ENCODE data around the gene SLC52A3.

GRCh38 chr20:757506-757905 lies 10.8 kb downstream of the SLC52A3 start:
- TF ChIP-seq ZNF316 (IDR thresholded peaks at IDR 0.05) (no peak), PKNOX1 (IDR thresholded peaks at IDR 0.05) (no peak), NFRKB (IDR thresholded peaks at IDR 0.05; ENCODE audit: low read depth) (no peak), FIP1L1 (IDR thresholded peaks at IDR 0.05; ENCODE audit: low read depth, low read length, poor library complexity, severe bottlenecking) (no peak), RNF2 (IDR thresholded peaks at IDR 0.05) (no peak), ZNF274 (IDR thresholded peaks at IDR 0.05; ENCODE audit: borderline replicate concordance, low read depth, low read length) (no peak), SMC3 (conservative IDR thresholded peaks at IDR 0.05; ENCODE audit: insufficient read depth, low read depth, low read length) (no peak), TRIM24 (IDR thresholded peaks at IDR 0.05) (no peak), ATF3 (IDR thresholded peaks at IDR 0.05) (no peak), ATF3 (CRISPR knock-in tag; conservative IDR thresholded peaks at IDR 0.05) (no peak), ATF1 (CRISPR knock-in tag; IDR thresholded peaks at IDR 0.05) (no peak), ATF1 (tag; IDR thresholded peaks at IDR 0.05) (no peak), BCL6 (CRISPR knock-in tag; IDR thresholded peaks at IDR 0.05) (no peak)

Data from K562 (cell line).